Stimulated activated naive CD4-positive, alpha-beta T cell (primary cell): ENCODE measurements around the gene ANKRD65.
A peak's percentile ranks its signal among the peaks of the same experiment; 100 is the strongest.
"Not testable (repeated sequence)": the region's sequence is repeated elsewhere in the genome, so short reads cannot be mapped to it uniquely, and the experiment has no call there.

ENCODE experiments used
- DNase-seq, 6 experiments: peaks; one replicate each; lab custom pipeline; 2025; lab: John Stamatoyannopoulos, UW

The ANKRD65 gene

DNA sequence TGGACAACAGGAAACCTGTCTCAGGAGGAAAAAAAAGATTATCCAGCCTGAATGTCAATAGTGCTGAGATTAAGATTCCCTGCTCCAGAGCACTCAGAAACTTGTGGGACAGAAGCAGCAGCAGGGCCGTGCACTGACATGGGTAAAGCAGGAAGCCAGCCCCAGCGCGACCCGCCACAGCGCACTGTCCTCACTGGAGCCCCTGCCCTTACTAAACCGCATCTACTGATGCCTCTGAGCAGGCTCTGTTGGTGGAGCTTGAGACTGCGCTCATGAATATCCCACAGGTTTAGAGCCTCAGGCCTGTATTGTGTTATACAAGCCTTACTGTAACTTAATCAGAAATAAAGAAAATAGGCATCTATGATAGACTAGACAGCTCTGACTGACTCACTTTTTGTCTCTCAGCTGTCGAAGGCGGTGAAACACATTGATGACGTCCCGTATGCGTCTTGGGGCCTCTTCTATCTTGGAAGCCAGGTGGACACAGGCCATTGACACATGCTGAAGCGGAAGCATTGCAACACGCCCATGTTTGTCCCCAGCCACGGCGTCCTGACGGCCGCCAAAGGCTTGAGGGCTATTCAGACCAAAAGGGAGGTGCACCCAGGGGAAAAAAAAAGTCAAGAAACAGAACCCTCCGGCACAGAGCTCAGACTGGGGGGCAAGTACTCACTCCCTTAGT lies 23.1 kb downstream of the ANKRD65 start:
- DNase-seq: no peak

DNA sequence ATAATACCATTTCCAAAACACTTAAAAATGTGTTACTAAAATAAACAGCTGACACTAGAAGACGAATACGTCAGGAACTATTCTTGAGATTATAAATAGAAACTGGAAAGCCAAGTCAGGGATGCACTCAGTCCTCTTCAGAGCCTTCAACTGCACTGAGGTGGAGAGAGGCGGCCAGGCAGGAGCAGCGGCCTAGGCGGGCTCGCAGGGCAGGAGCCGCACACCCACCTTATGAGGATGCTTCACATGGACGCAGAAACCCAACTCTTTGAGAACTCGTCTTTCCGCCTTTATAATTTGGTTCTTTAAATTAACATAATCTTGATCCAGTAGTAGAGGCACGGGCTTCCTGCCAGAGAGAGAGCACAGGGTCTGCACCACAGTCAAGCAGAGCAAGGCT lies 25.9 kb downstream of the ANKRD65 start:
- no peak for DNase-seq

DNA sequence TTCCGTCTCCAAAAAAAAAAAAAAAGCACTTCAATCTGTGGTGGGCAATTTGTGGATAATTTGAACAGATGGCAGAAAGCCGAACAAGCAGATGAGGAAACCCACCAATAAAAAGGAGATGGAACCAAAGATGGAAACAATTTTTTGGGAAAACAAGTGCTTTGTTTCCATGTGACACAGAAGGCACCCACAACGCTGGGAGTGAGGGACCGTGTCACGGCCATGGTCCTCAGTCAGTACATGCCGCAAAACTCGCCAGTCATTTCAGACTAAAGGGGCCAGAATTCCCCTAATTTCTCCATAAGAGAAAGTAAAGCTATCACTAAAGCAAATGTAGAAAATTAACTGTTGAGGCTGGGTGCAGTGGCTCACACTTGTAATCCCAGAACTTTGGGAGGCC lies 27.0 kb downstream of the ANKRD65 start:
- DNase-seq: no peak

DNA sequence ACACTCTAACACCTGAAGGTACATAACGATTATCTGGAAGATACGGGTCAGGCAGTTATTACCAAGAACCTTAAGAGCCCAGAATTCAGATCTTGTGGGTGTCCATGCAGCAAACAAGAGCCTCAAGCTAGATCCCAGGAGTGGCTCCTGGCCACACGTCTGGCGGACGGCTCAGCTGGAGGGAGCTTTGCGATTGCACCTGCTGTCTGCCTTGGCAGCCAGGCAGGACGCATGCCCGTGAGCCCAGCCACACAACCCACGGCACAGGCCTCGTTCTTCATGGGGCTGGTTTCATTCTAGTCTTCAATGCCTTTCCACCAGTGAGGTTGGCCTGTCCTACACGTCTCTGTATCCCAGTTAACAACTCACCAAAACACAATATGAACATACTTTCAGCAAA lies 27.6 kb downstream of the ANKRD65 start:
- no peak for DNase-seq

DNA sequence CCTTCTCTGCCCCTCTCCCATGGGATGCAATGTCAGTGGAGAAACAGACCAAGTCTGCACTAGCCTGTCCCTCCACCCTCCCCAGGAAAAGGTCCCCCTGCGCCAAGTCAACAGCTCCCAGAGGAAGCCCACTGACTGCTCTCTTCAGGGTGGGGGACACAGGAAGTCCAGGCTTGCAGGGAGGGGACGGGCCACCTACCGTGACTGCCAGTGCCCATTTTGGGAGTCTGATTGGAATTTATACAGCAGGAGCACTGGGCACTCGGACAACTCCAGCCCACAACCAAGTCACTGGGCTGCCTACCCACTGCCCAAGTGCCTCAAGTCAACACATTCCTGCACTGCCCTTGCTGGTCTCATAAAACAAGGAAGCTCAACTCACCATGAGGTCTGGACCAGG lies 28.1 kb downstream of the ANKRD65 start:
- DNase-seq: no peak

DNA sequence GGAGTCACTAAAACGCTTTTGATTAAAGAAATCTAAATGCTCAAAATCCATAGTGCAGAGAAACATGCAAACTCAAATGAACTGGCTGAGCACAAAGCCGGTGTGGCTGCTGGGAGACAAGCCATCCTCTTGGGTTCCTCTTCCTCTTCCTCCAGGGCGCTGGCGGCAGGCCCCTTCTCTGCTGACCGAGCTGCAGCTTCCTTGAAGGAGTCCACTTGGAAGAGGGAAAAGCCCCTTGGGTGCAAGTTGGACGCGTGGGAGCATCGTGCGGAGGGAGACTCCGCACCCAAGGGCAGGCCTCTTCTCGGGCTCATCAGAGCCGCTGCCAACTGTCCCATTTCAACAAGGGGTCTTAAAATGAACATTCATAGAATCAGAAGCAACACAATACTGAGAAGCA lies 29.9 kb downstream of the ANKRD65 start:
- no peak for DNase-seq

GRCh38 chr1:1390675-1391074 lies 30.4 kb downstream of the ANKRD65 start:
- DNase-seq: no peak

GRCh38 chr1:1388078-1388472 lies 33.0 kb downstream of the ANKRD65 start:
- DNase-seq: no peak

DNA sequence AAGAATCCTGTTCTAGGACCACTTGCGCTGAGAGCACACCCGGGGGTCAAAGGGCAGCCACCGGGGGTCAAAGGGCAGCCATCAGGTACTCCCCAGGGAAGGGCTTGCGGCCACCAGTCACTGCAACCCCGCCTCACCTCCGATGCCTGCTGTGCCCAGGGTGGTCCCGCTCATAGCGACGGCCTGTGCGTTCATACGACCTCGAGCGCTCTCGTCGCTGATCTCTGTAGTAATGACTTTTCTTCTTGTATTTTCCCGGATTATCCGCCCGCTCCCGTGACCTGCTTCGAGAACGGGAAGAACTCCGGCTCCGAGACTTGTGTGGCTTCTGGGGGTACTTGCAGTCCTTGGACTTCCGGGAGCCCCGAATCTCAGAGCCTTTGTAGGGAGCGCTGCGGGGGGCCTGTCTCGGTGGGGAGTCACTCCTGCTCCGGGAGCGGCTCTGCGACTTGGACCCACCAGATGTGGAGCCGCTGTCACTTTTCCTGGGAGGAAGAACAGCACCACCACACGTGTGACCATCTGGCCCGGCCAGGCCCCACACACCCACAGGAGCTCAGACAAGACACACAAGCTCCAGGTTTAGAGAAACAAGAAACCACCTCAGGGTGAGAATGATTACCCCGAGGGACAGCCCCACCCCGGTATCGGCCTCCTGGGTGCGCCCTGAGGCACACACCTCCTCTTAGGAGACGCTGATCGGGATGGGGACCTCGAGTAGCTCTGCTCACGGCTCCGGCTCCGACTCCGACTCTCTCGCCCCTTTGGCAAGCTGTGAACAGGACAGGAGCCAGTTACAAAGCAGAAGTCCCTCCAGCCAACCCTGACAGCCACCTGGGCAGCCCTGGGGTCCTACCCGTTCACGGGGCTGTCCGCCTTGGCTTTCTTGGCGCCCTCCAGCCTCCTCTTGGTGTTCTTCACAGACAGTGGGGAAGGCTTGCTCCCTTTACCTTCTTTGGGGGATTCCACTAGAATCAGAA lies 33.7 kb downstream of the ANKRD65 start:
- no peak for DNase-seq

DNA sequence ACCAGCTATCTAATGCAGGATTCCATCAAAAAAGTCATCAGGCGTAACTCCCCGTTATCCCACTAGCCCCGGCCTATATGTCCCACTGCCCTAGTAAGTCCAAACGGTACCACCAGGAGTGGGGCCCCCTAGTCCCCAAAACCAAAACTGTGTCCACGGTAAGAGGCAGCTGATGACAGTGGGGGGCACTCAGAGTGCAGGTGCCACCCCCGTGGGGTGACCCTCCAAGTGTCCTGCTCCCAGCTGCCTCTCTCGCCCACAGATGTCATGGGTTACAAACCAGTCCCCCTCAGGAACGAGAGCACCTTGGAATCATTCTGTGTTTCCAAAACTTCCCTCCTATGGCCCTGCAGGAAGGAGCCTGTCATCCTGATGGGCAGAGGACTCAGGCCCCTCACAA lies 35.1 kb downstream of the ANKRD65 start:
- no peak for DNase-seq

DNA sequence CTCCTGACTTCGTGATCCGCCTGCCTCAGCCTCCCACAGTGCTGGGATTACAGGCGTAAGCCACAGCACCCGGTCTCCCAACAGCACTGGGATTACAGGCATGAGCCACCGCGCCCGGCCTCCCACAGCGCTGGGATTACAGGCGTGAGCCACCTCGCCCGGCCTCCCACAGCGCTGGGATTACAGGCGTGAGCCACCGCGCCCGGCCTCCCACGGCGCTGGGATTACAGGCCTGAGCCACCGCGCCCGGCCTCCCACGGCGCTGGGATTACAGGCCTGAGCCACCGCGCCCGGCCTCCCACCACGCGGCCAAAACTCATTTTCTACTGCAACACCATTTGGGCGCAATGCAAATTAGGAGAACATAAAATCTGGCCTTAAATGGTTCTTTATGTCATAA lies 35.7 kb downstream of the ANKRD65 start:
- DNase-seq: not testable (repeated sequence)

GRCh38 chr1:1381294-1381693 lies 39.8 kb downstream of the ANKRD65 start:
- no peak for DNase-seq

- DNase-seq: no peak
These were observed 40.2 kb downstream of the ANKRD65 start for GRCh38 chr1:1380860-1381259.

GRCh38 chr1:1377540-1378205 lies 43.4 kb downstream of the ANKRD65 start:
- DNase-seq: no peak

- DNase-seq: no peak
These were observed 44.4 kb downstream of the ANKRD65 start for GRCh38 chr1:1376551-1377226.

DNA sequence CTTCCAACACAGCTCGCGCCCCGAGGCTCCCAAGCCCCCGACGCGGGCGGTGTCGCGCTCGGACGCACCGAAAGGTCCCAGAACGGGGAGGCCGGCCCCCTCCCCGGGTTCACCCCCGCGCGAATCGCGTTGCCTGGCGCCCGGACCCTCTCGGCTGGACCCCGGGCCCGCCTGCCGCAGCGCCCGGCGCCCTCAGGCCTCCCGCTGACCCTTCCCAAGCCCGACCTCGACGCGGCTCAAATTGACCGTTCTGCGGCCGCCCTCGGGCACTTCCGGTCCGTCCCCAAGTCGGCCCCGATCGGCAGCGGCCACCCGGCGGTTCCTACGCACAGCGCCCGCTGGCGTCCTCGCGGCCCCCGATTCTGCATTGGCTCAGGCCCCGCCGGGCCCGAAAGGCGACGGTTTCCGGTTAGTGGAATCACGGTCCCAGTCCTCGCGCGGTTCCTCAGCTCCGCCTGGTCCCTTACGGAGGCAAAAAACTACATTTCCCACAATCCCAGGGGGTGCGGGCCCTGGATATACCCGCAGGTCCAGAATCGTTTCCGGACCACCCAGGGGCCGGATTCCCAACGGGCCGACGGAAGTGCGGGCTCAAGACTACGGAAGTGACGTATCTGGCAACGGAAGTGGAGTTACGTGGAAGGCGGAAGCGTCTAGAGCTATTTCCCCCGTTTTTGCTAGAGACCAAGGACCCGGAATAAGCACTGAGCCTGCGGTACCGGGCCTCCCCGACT lies 46.0 kb downstream of the ANKRD65 start, which contains the start of gene AURKAIP1:
AURKAIP1 (minus strand) TSS at position 279 of the 734 bp plus-strand sequence. CDS start 451 bp downstream, outside the sequence.
- peak; percentile 86 to 96 (median 95) for DNase-seq

- no peak for DNase-seq
These were observed 46.5 kb downstream of the ANKRD65 start for GRCh38 chr1:1374589-1374928.

- peak in 1 of 6 experiments; percentile 34 for DNase-seq
These were observed 47.1 kb downstream of the ANKRD65 start for GRCh38 chr1:1373815-1374588.

GRCh38 chr1:1373051-1373814 lies 47.8 kb downstream of the ANKRD65 start:
- no peak for DNase-seq
